Activated CD4-positive, alpha-beta T cell treated with anti-CD3 and anti-CD28 coated beads, Interleukin-2, amount 50 U/mL, for 4 hours (primary cell): ENCODE data around the gene PLOD3.

Experiments used
- DNase-seq, 2 experiments: peaks; one replicate each; pipeline ENCODE4 v3.0.0-alpha.2; 2020

PLOD3 gene

GRCh38 chr7:101179117-101179516 is 38.3 kb downstream of the PLOD3 start:
- no peak for DNase-seq

- DNase-seq = no peak
Observed at GRCh38 chr7:101177644-101178043, 39.7 kb downstream of the PLOD3 start.

GRCh38 chr7:101175664-101176063 is 41.7 kb downstream of the PLOD3 start:
- DNase-seq = no peak

GRCh38 chr7:101174322-101174854 is 43.0 kb downstream of the PLOD3 start:
- no peak for DNase-seq

- DNase-seq = peak; percentile 38 to 52
Observed at GRCh38 chr7:101173752-101174244, 43.6 kb downstream of the PLOD3 start.

- DNase-seq = no peak
Observed at GRCh38 chr7:101172854-101173751, 44.3 kb downstream of the PLOD3 start.

GRCh38 chr7:101172005-101172853 is 45.2 kb downstream of the PLOD3 start:
- DNase-seq = no peak

- no peak for DNase-seq
Observed at GRCh38 chr7:101171442-101171837, 45.9 kb downstream of the PLOD3 start.

- DNase-seq = no peak
Observed at GRCh38 chr7:101170617-101171441, 46.6 kb downstream of the PLOD3 start.

GRCh38 chr7:101169838-101170551 is 47.4 kb downstream of the PLOD3 start:
- peak; percentile 79 to 82 for DNase-seq

GRCh38 chr7:101169110-101169837 is 48.1 kb downstream of the PLOD3 start:
- no peak for DNase-seq

GRCh38 chr7:101168412-101169049 is 48.9 kb downstream of the PLOD3 start:
- no peak for DNase-seq

- DNase-seq = no peak
Observed at GRCh38 chr7:101167645-101168411, 49.6 kb downstream of the PLOD3 start.

GRCh38 chr7:101166909-101167644 is 50.3 kb downstream of the PLOD3 start:
- DNase-seq = no peak

GRCh38 chr7:101166648-101166908 is 50.8 kb downstream of the PLOD3 start:
- DNase-seq = no peak

- DNase-seq = no peak
Observed at GRCh38 chr7:101165958-101166647, 51.3 kb downstream of the PLOD3 start.

- DNase-seq = peak; percentile 89 to 90
Observed at GRCh38 chr7:101165075-101165957, 52.1 kb downstream of the PLOD3 start, which contains the start of gene VGF. Gene VGF, minus strand, starts transcription at chr7:101165569. Its CDS starts 726 bp downstream, at chr7:101164843.
